ENCODE measurements around the gene WWC2.

Gene WWC2

GRCh38 chr4:183098723-183099536 lies at the start of gene WWC2:
Gene WWC2 (plus strand): TSS chr4:183099257. CDS start chr4:183099492, 235 bp downstream.
- peak; percentile 63 for DNase-seq

- DNase-seq: no peak
Measured at GRCh38 chr4:183053681-183054080, 45.4 kb upstream of the WWC2 start.

- DNase-seq: no peak
Measured at GRCh38 chr4:183057255-183057654, 41.8 kb upstream of the WWC2 start.

- no peak for DNase-seq
Measured at GRCh38 chr4:183059797-183060196, 39.3 kb upstream of the WWC2 start.

- no peak for DNase-seq
Measured at GRCh38 chr4:183068502-183068901, 30.6 kb upstream of the WWC2 start.

GRCh38 chr4:183071222-183071621 lies 27.8 kb upstream of the WWC2 start:
- DNase-seq: no peak

GRCh38 chr4:183072176-183072575 lies 26.9 kb upstream of the WWC2 start:
- DNase-seq: no peak

GRCh38 chr4:183073838-183074145 lies 25.3 kb upstream of the WWC2 start:
- DNase-seq: no peak

- DNase-seq: no peak
Measured at GRCh38 chr4:183074288-183074990, 24.6 kb upstream of the WWC2 start.

GRCh38 chr4:183078634-183079033 lies 20.4 kb upstream of the WWC2 start:
- DNase-seq: no peak

GRCh38 chr4:183080372-183081115 lies 18.5 kb upstream of the WWC2 start:
- no peak for DNase-seq

GRCh38 chr4:183081116-183081469 lies 18.0 kb upstream of the WWC2 start:
- DNase-seq: no peak

GRCh38 chr4:183082053-183082452 lies 17.0 kb upstream of the WWC2 start:
- DNase-seq: no peak

GRCh38 chr4:183094393-183095198 lies 4.5 kb upstream of the WWC2 start:
- DNase-seq: no peak

GRCh38 chr4:183095199-183095512 lies 3.9 kb upstream of the WWC2 start:
- DNase-seq: no peak

GRCh38 chr4:183096276-183096965 lies 2.6 kb upstream of the WWC2 start:
- no peak for DNase-seq

GRCh38 chr4:183097231-183098018 lies 1.6 kb upstream of the WWC2 start:
- peak; percentile 12 for DNase-seq

GRCh38 chr4:183098019-183098722 lies 886 bp upstream of the WWC2 start:
- DNase-seq: peak; percentile 8

- peak; percentile 6 for DNase-seq
Measured at GRCh38 chr4:183099537-183100297, 660 bp downstream of the WWC2 start.

GRCh38 chr4:183100298-183100599 lies 1.2 kb downstream of the WWC2 start:
- no peak for DNase-seq

Measured in activated naive CD4-positive, alpha-beta T cell treated with Interleukin-2 at 50 U/mL for 16 hours (primary cell).